Liver (tissue), 1 donor: Measurements from ENCODE around the gene NCLN.

Experiments used
- ATF3 ChIP-seq: IDR thresholded peaks from 2 replicates; pipeline ENCODE4 v1.6.1; 2016; ENCODE audit warnings: antibody characterized with exemption
- SP1 ChIP-seq: IDR thresholded peaks from 2 replicates; pipeline ENCODE4 v1.6.1; 2018; ENCODE audit warnings: antibody characterized with exemption, mild to moderate bottlenecking
- donor health status: healthy.

GRCh38 chr19:3245050-3245449 lies 59.3 kb downstream of the NCLN start:
- TF ChIP-seq ATF3 (no peak), SP1 (no peak)
